ENCODE results near the gene NPFFR1. TPM values are rescaled to one million over a fixed set of nuclear protein-coding genes. Genes with fewer than 3 reads are reported as not detected.
A peak's percentile ranks its signal among the peaks of the same experiment; 100 is the strongest.

Gene NPFFR1
- total and polyA plus RNA-seq, 4 donors = under 0.01 TPM; not detected in 3

- WGBS = 61% methylated on average over 9 of the region's 9 CpGs
- Histone ChIP-seq H3K4me1 (ENCODE audit: control insufficient read depth in 4 of 4, insufficient read depth in 4 of 4, low read length in 3 of 4) (peaks cover 7 to 38% (median 19%) of the 10 kb centered on the region in 4 donors), H3K9me3 (ENCODE audit: control insufficient read depth in 4 of 4, low read length in 3 of 4) (no peaks in the 10 kb centered on the region), H3K4me3 (ENCODE audit: low read depth in 1 of 3, low read length in 3 of 3) (peak overlapping the region; percentile 74 to 92 (median 81)), H3K9ac (ENCODE audit: low read depth in 1 of 2, low read length in 2 of 2) (no peak overlapping the region), H3K36me3 (ENCODE audit: control insufficient read depth in 4 of 4, insufficient read depth in 3 of 4, low read depth in 1 of 4, low read length in 3 of 4) (peaks cover 0 to 4% (median 2%) of the 10 kb centered on the region in 4 donors), H3K27me3 (ENCODE audit: control insufficient read depth in 4 of 4, insufficient read depth in 4 of 4, low read length in 3 of 4) (no peaks in the 10 kb centered on the region), H3K27ac (ENCODE audit: low read depth in 1 of 2, low read length in 2 of 2) (peak overlapping the region; percentile 21 to 22)
- no peak for DNase-seq (ENCODE audit: low spot score)
- TF ChIP-seq FOXA2 (IDR thresholded peaks at IDR 0.05) = no peak
- no peak for TF ChIP-seq HNF4A (conservative IDR thresholded peaks at IDR 0.05)
- TF ChIP-seq EGR1 (IDR thresholded peaks at IDR 0.05; ENCODE audit: low read depth in 2 of 2) = no peak
- TF ChIP-seq, protein P1, sequence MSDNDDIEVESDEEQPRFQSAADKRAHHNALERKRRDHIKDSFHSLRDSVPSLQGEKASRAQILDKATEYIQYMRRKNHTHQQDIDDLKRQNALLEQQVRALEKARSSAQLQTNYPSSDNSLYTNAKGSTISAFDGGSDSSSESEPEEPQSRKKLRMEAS (IDR thresholded peaks at IDR 0.05) = no peak
- TF ChIP-seq TAF1 (conservative IDR thresholded peaks at IDR 0.05) = no peak
- TF ChIP-seq ZBTB33 (IDR thresholded peaks at IDR 0.05) = no peak
- TF ChIP-seq RAD21 (IDR thresholded peaks at IDR 0.05) = no peak
- TF ChIP-seq RXRA (IDR thresholded peaks at IDR 0.05) = no peak
- TF ChIP-seq SP1 (IDR thresholded peaks at IDR 0.05) = no peak
- TF ChIP-seq, protein P2, sequence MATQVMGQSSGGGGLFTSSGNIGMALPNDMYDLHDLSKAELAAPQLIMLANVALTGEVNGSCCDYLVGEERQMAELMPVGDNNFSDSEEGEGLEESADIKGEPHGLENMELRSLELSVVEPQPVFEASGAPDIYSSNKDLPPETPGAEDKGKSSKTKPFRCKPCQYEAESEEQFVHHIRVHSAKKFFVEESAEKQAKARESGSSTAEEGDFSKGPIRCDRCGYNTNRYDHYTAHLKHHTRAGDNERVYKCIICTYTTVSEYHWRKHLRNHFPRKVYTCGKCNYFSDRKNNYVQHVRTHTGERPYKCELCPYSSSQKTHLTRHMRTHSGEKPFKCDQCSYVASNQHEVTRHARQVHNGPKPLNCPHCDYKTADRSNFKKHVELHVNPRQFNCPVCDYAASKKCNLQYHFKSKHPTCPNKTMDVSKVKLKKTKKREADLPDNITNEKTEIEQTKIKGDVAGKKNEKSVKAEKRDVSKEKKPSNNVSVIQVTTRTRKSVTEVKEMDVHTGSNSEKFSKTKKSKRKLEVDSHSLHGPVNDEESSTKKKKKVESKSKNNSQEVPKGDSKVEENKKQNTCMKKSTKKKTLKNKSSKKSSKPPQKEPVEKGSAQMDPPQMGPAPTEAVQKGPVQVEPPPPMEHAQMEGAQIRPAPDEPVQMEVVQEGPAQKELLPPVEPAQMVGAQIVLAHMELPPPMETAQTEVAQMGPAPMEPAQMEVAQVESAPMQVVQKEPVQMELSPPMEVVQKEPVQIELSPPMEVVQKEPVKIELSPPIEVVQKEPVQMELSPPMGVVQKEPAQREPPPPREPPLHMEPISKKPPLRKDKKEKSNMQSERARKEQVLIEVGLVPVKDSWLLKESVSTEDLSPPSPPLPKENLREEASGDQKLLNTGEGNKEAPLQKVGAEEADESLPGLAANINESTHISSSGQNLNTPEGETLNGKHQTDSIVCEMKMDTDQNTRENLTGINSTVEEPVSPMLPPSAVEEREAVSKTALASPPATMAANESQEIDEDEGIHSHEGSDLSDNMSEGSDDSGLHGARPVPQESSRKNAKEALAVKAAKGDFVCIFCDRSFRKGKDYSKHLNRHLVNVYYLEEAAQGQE (IDR thresholded peaks at IDR 0.05) = no peak
- TF ChIP-seq, protein P3, sequence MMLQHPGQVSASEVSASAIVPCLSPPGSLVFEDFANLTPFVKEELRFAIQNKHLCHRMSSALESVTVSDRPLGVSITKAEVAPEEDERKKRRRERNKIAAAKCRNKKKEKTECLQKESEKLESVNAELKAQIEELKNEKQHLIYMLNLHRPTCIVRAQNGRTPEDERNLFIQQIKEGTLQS (IDR thresholded peaks at IDR 0.05) = no peak
- no peak for TF ChIP-seq HNF4G (IDR thresholded peaks at IDR 0.05)
- TF ChIP-seq NR2F2 (IDR thresholded peaks at IDR 0.05) = no peak
- TF ChIP-seq FOXA1 (IDR thresholded peaks at IDR 0.05) = no peak
- TF ChIP-seq JUND (IDR thresholded peaks at IDR 0.05) = no peak
- TF ChIP-seq, protein P4, sequence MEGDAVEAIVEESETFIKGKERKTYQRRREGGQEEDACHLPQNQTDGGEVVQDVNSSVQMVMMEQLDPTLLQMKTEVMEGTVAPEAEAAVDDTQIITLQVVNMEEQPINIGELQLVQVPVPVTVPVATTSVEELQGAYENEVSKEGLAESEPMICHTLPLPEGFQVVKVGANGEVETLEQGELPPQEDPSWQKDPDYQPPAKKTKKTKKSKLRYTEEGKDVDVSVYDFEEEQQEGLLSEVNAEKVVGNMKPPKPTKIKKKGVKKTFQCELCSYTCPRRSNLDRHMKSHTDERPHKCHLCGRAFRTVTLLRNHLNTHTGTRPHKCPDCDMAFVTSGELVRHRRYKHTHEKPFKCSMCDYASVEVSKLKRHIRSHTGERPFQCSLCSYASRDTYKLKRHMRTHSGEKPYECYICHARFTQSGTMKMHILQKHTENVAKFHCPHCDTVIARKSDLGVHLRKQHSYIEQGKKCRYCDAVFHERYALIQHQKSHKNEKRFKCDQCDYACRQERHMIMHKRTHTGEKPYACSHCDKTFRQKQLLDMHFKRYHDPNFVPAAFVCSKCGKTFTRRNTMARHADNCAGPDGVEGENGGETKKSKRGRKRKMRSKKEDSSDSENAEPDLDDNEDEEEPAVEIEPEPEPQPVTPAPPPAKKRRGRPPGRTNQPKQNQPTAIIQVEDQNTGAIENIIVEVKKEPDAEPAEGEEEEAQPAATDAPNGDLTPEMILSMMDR (IDR thresholded peaks at IDR 0.05; ENCODE audit: low read depth, low read length, missing input control) = no peak
- TF ChIP-seq YY1 (IDR thresholded peaks at IDR 0.05) = no peak
- TF ChIP-seq GABPA (IDR thresholded peaks at IDR 0.05 in 1 of 2, conservative IDR thresholded peaks at IDR 0.05 in 1 of 2) = no peak
Measured at GRCh38 chr10:70323138-70323696, 39.4 kb upstream of the NPFFR1 start.
